Gastrocnemius medialis (tissue), 4 donors: ENCODE data around the gene MYH7B. TPM values are rescaled to one million over a fixed set of nuclear protein-coding genes. Genes with fewer than 3 reads are reported as not detected.

Experiments used
- ATAC-seq, 2 donors: fragments of 150-250 bp; one replicate each; pipeline ENCODE4 v1.9.1; 2016
- DNase-seq, 2 donors: peaks; one replicate each; pipeline ENCODE4 v3.0.0-alpha.2; 2019
- H3K27ac ChIP-seq, 4 donors: fragments of 200-600 bp; sonication (generic); 1 replicate in 1 of 4; 2 replicates in 3 of 4; pipeline ENCODE4 v1.5.1; 2016 to 2018; ENCODE audit warnings: mild to moderate bottlenecking in 2 of 4, moderate library complexity in 1 of 4
- H3K27me3 ChIP-seq, 3 donors: fragments of 200-600 bp; sonication (generic) in 2 of 3; 1 replicate in 1 of 3; 2 replicates in 2 of 3; pipeline versions ENCODE4 v1.5.1 to v1.6.0; 2016 to 2019; ENCODE audit warnings: mild to moderate bottlenecking in 1 of 3, moderate library complexity in 1 of 3
- H3K36me3 ChIP-seq, 2 donors: fragments of 200-600 bp; sonication (generic) in 1 of 2; one replicate each; pipeline ENCODE4 v1.5.1; 2017 to 2018
- H3K4me1 ChIP-seq, 2 donors: fragments of 200-600 bp; sonication (generic) in 1 of 2; one replicate each; pipeline ENCODE4 v1.5.1; 2016 to 2017; ENCODE audit warnings: mild to moderate bottlenecking in 2 of 2
- H3K4me3 ChIP-seq, 4 donors: fragments of 200-600 bp; sonication (generic) in 3 of 4; 1 replicate in 1 of 4; 2 replicates in 3 of 4; pipeline ENCODE4 v1.5.1; 2016 to 2019; ENCODE audit warnings: mild to moderate bottlenecking in 2 of 4
- H3K9me3 ChIP-seq, 3 donors: fragments of 200-600 bp; sonication (generic) in 2 of 3; 1 replicate in 1 of 3; 2 replicates in 2 of 3; pipeline ENCODE4 v1.5.1; 2016 to 2019
- CTCF ChIP-seq, 5 experiments: fragments of 450-650 bp in 3 of 5; fragments of 200-600 bp in 2 of 5; sonication (generic) in 2 of 5; IDR thresholded peaks in 4 of 5; conservative IDR thresholded peaks in 1 of 5; 1 replicate in 4 of 5; 2 replicates in 1 of 5; pipeline ENCODE4 v1.5.1; 2016 to 2019; ENCODE audit warnings: antibody characterized with exemption in 5 of 5, mild to moderate bottlenecking in 3 of 5, moderate library complexity in 3 of 5
- POLR2A ChIP-seq, 2 donors: fragments of 450-650 bp; IDR thresholded peaks; one replicate each; pipeline ENCODE4 v1.6.1; 2017; ENCODE audit warnings: antibody characterized with exemption in 2 of 2, mild to moderate bottlenecking in 2 of 2, moderate library complexity in 2 of 2
- in situ Hi-C, 4 donors: fragments of 200-750 bp; cut with MboI; loops; one replicate each; pipeline versions ENCODE4 v1.15.0 to v1.8.0; 2017; ENCODE audit warnings: low sequenced_read_pairs in 4 of 4
- intact Hi-C: fragments of 100-400 bp; cut with DNase I; formaldehyde crosslinking; loops from one replicate; pipeline ENCODE4 v1.15.1; 2023; ENCODE audit warnings: low total_unique reads
- total RNA-seq, 4 donors: library from RNA; depleted of rRNA; stranded (reverse); fragments of >200 nt; gene quantifications; one replicate each; pipeline versions ENCODE4 v1.1.0 to v1.2.3, GENCODE V29; 2016

The MYH7B gene
- total RNA-seq, 4 donors from 2014 or later: 1.6 to 8.5 (median 3.3) TPM

DNA sequence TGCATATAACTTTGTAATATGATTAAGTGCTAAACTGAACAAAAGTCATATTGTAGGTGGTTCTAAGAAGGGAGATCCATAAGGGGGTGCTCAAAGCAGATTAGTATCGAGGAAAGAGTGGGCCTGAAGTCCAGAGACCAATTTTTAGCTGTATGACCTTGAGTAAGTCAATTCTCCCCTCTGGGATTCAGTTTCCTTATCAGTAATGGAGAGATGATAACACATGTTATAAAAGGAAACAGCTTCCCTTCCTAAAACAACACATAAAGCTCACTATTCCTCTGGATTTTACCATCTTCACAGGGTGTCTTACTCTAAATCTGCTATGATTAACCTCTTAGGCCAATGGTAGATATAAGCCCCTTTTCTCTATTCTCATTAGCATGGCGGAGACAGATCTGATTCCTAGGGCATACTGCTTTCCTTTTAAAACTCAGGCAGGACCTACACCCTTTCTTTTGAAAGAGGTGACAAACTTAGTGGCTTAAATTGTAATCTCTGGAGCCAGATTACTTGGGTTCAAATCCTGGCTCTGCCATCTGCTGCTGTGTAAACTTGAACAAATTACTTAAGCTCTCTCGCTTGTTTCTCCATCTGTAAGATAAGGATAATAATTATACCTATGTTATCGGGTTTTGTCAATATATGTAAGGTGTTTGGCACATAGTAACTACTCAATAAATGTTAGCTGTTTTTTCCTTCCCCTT is 39.8 kb upstream of the MYH7B start:
- H3K9me3 ChIP-seq: no peaks in the 10 kb centered on the region
- H3K27ac ChIP-seq: peak overlapping the region; percentile 29 to 65 (median 54)
- in situ Hi-C loops: no loop called here
- peaks cover 0 to 19% of the 10 kb centered on the region in 2 donors for H3K36me3 ChIP-seq
- H3K4me3 ChIP-seq: no peak overlapping the region
- intact Hi-C loops: no loop called here
- no peak for TF ChIP-seq POLR2A (IDR thresholded peaks at IDR 0.05)
- no peak for TF ChIP-seq CTCF (IDR thresholded peaks at IDR 0.05 in 4 of 5, conservative IDR thresholded peaks at IDR 0.05 in 1 of 5)
- DNase-seq (no peak), ATAC-seq (no peak)
- H3K4me1 ChIP-seq: peaks cover 27 to 33% of the 10 kb centered on the region in 2 donors
- H3K27me3 ChIP-seq: no peaks in the 10 kb centered on the region

GRCh38 chr20:34916774-34917354 is 38.8 kb upstream of the MYH7B start:
- peak overlapping the region in 2 of 4 donors; percentile 45 to 64 for H3K27ac ChIP-seq
- no peaks in the 10 kb centered on the region for H3K27me3 ChIP-seq
- ATAC-seq (no peak), DNase-seq (no peak)
- H3K4me3 ChIP-seq: no peak overlapping the region
- intact Hi-C loops (no loop called here), in situ Hi-C loops (no loop called here)
- peaks cover 33 to 40% of the 10 kb centered on the region in 2 donors for H3K4me1 ChIP-seq
- TF ChIP-seq CTCF (IDR thresholded peaks at IDR 0.05 in 4 of 5, conservative IDR thresholded peaks at IDR 0.05 in 1 of 5): no peak
- TF ChIP-seq POLR2A (IDR thresholded peaks at IDR 0.05): no peak
- H3K9me3 ChIP-seq: no peaks in the 10 kb centered on the region
- H3K36me3 ChIP-seq: peaks cover 0 to 25% of the 10 kb centered on the region in 2 donors

DNA sequence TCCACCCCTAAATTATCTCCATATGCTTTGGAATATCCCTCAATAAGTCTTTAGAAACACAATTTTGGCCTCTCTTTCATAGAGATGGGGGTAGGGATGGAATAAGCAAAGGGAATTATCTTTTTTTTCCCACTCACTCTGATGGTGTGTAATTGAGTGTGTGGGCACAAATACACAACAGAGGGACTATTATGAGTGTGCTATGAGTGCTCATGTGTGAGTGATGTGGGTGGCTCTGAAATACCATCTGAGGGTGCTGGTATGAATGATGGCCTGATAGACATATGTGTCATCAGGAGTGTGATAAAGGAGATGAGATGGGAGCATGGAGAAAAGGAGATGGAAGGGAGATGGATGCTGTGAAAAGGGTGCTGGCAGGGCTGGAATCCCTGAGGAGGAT is 35.6 kb upstream of the MYH7B start:
- Histone ChIP-seq H3K4me1 (peaks cover 51 to 52% of the 10 kb centered on the region in 2 donors), H3K4me3 (no peak overlapping the region), H3K36me3 (peaks cover 0 to 33% of the 10 kb centered on the region in 2 donors), H3K9me3 (no peaks in the 10 kb centered on the region), H3K27me3 (no peaks in the 10 kb centered on the region), H3K27ac (peak overlapping the region; percentile 79 to 92 (median 89))
- TF ChIP-seq CTCF (IDR thresholded peaks at IDR 0.05 in 4 of 5, conservative IDR thresholded peaks at IDR 0.05 in 1 of 5) (no peak), POLR2A (IDR thresholded peaks at IDR 0.05) (no peak)
- intact Hi-C loops: no loop called here
- no peak for ATAC-seq
- DNase-seq: no peak
- in situ Hi-C loops: no loop called here

DNA sequence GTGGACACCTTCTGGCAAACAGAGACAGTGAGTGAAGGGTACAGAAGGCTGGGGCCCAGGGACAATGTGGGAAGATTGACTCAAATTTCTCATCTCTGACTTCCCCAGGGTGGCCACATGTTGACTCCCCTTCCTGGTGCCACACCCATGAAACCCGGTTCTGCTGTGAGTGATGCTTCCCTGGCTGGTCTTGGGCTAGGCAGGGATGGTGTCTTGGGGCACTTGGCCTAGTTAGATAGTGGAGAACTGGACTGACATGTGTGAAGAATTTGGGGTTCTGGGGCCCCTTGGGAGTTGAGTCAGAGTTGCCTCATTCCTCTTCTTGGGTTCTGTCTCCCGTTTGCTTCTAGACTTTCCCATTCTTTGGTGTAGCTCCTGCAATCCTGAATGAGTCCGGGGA is 34.2 kb upstream of the MYH7B start:
- H3K27me3 ChIP-seq: no peaks in the 10 kb centered on the region
- peak overlapping the region; percentile 79 to 92 (median 89) for H3K27ac ChIP-seq
- no peak overlapping the region for H3K4me3 ChIP-seq
- peaks cover 45 to 47% of the 10 kb centered on the region in 2 donors for H3K4me1 ChIP-seq
- no peaks in the 10 kb centered on the region for H3K9me3 ChIP-seq
- H3K36me3 ChIP-seq: peaks cover 0 to 42% of the 10 kb centered on the region in 2 donors
- DNase-seq (no peak), ATAC-seq (no peak)
- TF ChIP-seq CTCF (IDR thresholded peaks at IDR 0.05 in 4 of 5, conservative IDR thresholded peaks at IDR 0.05 in 1 of 5) (no peak), POLR2A (IDR thresholded peaks at IDR 0.05) (no peak)
- intact Hi-C loops: no loop called here
- in situ Hi-C loops: no loop called here
